Activated CD4-positive, alpha-beta T cell treated with anti-CD3 and anti-CD28 coated beads, Interleukin-10, Interleukin-2, amounts not matched to agents 100 ng/mL and 50 ng/mL, durations not matched to agents 16 hours and 8 hours (primary cell): ENCODE data around the gene GALNT18.
"Not testable (repeated sequence)": the region's sequence is repeated elsewhere in the genome, so short reads cannot be mapped to it uniquely, and the experiment has no call there.

Experiments used
- DNase-seq: peaks from one replicate; pipeline ENCODE4 v3.0.0-alpha.2; 2020

Gene GALNT18

GRCh38 chr11:11373934-11374333, 247.9 kb downstream of the GALNT18 start:
- DNase-seq, result no peak

GRCh38 chr11:11372461-11372860, 249.3 kb downstream of the GALNT18 start:
- no peak for DNase-seq

- no peak for DNase-seq
Observed at GRCh38 chr11:11370962-11371303, 250.9 kb downstream of the GALNT18 start.

- no peak for DNase-seq
Observed at GRCh38 chr11:11370255-11370961, 251.4 kb downstream of the GALNT18 start.

GRCh38 chr11:11366793-11367192, 255.0 kb downstream of the GALNT18 start:
- no peak for DNase-seq

GRCh38 chr11:11363674-11364073, 258.1 kb downstream of the GALNT18 start:
- no peak for DNase-seq

GRCh38 chr11:11359611-11360010, 262.2 kb downstream of the GALNT18 start:
- no peak for DNase-seq

- DNase-seq, result no peak
Observed at GRCh38 chr11:11356842-11357241, 265.0 kb downstream of the GALNT18 start.

GRCh38 chr11:11352878-11353277, 268.9 kb downstream of the GALNT18 start, which contains the start of gene CSNK2A3:
CSNK2A3 (minus strand) TSS chr11:11353250; CDS start chr11:11353119, 131 bp downstream.
- not testable (repeated sequence) for DNase-seq

- not testable (repeated sequence) for DNase-seq
Observed at GRCh38 chr11:11351851-11352250, 270.0 kb downstream of the GALNT18 start.

- DNase-seq, result no peak
Observed at GRCh38 chr11:11351042-11351586, 270.7 kb downstream of the GALNT18 start.

GRCh38 chr11:11349870-11350337, 271.9 kb downstream of the GALNT18 start:
- DNase-seq, result no peak

GRCh38 chr11:11349106-11349825, 272.5 kb downstream of the GALNT18 start:
- DNase-seq, result no peak

GRCh38 chr11:11348303-11348702, 273.5 kb downstream of the GALNT18 start:
- no peak for DNase-seq

- no peak for DNase-seq
Observed at GRCh38 chr11:11347592-11347991, 274.2 kb downstream of the GALNT18 start.

GRCh38 chr11:11346303-11346702, 275.5 kb downstream of the GALNT18 start:
- DNase-seq, result no peak

GRCh38 chr11:11345099-11345498, 276.7 kb downstream of the GALNT18 start:
- DNase-seq, result no peak

- peak; percentile 4 for DNase-seq
Observed at GRCh38 chr11:11344045-11344444, 277.8 kb downstream of the GALNT18 start.

GRCh38 chr11:11338304-11338703, 283.5 kb downstream of the GALNT18 start:
- DNase-seq, result no peak

GRCh38 chr11:11336664-11337063, 285.1 kb downstream of the GALNT18 start:
- no peak for DNase-seq

- no peak for DNase-seq
Observed at GRCh38 chr11:11335043-11335442, 286.8 kb downstream of the GALNT18 start.

GRCh38 chr11:11334607-11335006, 287.2 kb downstream of the GALNT18 start:
- no peak for DNase-seq

GRCh38 chr11:11332141-11332710, 289.6 kb downstream of the GALNT18 start:
- DNase-seq, result no peak
